Measurements from ENCODE around the gene CNBD2.
"Not testable (repeated sequence)": the region's sequence is repeated elsewhere in the genome, so short reads cannot be mapped to it uniquely, and the experiment has no call there.

Gene CNBD2

DNA sequence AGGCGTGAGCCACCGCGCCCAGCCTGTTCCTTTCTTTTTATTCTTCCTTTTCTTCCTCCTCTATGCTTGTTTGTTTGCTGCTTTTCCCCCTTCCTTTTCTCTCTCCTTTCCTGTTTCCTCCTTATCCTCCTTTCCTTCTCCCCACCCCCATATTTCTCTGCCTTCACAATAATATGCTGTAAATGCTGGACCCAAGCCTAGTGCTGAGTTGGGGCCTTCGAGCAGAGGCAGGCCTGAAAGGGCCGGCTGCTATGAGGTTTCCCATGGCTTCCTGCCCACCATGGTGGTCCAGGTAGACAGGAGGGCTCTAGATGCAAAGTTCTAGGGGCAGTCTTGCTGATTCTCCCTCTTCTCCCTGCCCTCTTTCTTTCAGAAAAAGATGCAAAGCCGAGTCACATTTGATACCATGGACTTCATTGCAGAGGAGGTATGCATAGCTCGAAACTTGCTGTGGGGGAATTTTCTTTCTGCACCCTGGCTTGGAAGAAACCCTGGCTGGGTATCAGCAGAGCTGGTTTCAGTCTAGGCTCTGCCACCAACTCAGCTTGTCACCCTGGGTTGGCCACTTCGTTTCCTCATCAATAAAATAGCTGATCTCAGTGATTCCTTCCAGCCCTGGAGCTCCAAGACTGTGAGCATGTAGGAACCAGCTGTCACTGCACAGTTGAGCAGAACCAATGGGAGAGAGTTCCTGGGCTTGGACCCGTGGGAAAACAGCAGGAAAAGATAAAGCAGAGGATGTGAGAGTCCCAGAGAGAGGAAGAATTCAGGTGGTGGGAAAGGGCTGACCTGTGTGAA, 7.4 kb downstream of the CNBD2 start:
- DNase-seq = no peak

DNA sequence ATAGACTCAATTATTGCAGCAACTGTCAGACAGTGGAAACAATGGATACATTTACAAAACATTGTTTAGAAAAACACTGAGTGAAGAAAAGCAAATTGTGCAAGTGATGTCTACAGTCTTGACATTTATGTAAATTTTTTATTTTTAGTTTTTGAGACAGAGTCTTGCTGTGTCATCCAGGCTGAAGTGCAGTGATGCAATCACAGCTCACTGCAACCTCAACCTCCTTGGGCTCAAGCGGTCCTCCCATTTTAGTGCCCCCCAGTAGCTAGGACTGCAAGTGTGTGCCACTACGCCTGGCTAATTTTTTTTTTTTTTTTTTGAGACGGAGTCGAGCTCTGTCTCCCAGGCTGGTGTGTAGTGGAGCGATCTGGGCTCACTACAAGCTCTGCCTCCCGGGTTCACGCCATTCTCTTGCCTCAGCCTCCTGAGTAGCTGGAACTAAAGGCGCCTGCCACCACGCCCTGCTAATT, 9.7 kb downstream of the CNBD2 start:
- no peak for DNase-seq

DNA sequence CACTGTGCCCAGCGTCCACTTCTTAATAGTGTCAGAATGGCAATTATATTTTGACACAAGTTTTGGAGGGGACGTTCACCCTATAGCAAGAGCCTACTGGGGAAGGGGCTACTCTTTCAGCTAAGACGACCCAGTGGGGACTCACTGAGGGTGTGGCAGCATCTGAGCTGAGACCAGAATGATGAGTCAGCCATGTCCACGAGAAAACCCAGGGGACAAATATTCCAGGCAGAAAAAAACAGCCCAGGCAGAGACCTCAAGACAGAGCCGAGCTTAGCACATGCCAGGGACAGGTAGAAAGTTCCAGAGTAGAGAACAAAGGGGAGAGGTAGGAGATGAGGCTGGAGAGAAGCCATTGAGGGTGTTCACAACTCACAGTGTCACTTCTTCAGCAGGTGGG, 11.2 kb downstream of the CNBD2 start:
- no peak for DNase-seq

DNA sequence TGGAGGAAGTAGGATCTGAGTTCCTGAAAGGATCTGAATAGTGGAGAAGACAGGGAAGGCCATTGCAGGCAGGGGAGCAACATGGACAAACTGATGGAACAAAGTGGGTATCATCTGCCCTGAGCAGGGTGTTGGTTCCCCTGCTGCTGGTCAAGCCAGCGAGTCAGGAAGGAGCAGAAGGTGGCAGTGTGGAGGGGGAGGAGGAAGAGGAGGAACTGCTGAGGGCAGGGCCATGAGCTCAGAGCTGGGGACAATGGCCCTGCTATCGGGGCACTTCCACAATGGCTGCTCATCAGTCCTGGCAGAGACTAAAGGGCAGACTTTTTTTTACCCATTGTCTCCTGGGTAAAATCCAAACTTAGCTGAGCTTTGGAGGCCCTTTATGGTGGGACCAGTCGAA, 13.6 kb downstream of the CNBD2 start:
- no peak for DNase-seq

DNA sequence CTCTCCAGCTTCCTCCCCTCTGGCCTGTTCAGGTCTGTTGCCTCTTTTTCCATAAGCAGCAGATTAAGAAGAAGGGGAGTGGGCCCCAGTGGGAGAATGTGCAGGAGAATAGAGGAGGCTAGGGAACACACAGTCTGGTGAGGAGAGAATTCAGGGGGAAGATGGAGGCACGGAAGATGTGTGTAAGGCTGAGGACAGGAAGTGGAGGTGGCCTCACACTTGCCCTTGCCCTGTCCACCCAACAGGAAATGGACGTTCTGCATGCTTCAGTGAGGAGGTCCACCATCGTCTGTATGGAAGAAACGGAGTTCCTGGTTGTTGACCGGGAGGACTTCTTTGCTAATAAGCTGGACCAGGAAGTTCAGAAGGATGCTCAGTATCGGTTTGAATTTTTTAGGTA, 16.0 kb downstream of the CNBD2 start:
- no peak for DNase-seq

DNA sequence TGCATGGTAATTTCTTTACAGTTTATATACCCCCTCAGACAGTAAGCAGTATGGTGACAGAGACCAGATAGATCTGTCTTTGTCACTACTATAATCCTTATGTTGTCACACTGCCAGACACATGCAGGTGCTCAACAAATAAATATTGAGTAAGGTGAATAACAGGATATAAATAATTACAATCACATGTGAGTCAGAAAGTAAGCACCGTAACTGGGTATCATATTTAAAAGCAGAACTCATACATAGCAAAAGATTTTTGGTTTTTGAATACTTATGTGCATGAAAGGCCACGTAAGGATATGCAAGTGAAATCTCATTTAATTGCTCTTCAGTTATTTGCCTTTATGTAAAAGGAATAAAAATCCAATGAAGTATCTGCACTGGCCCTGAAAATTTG, 17.4 kb downstream of the CNBD2 start:
- no peak for DNase-seq

DNA sequence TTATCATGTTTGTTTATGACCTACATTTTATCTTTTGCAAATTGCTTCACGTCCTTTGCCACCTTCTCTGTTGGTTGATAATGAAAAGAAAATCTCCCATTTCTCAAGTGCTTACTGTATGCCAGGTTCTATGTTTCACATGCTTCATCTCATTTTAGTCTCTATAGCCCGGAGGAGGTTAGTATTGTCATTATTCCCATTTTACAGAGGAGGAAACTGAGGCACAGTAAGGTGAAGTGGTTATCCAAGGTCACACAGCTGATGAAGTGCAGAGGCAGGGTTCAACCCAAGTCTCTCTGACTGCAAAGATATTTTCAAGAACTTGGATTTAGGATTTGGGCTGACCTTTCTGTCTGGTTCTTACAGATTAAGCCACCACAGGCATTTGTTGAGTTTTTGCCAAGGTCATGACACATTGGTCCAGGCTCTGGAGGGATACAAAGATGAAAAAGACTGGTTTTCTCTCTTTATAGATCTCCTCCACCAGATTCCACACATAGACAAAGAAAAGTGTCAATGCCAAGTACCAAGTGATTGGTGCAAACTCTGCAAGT, 20.6 kb downstream of the CNBD2 start:
- no peak for DNase-seq

DNA sequence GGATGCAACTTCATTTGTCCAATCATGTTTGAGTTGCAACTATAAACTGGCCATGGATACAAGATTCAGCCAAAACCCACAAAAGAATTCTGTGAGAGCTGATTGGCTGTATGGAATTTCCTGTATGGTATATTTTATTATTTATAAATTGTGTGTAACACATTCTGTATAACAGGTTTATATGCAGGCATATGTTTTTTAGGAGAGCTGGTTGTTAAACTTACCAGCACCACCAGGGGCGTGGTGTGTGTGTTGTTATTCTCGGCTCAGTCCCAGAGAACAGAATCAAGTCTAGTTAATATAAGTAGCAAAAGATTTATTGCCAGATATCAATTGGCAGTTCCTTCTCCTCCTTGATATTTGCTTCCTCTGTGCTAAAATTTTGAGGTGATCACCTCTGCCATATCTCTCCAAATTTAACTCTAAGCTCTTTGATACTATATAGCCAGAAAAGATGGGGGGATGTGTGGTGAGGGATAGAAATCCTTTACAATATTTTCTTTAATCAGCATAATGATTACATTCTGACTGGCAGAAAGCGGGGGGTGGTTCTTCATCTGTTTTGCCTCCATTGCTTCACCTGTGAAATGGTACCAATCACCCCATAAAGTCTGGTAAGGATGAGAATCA, 22.9 kb downstream of the CNBD2 start:
- no peak for DNase-seq

DNA sequence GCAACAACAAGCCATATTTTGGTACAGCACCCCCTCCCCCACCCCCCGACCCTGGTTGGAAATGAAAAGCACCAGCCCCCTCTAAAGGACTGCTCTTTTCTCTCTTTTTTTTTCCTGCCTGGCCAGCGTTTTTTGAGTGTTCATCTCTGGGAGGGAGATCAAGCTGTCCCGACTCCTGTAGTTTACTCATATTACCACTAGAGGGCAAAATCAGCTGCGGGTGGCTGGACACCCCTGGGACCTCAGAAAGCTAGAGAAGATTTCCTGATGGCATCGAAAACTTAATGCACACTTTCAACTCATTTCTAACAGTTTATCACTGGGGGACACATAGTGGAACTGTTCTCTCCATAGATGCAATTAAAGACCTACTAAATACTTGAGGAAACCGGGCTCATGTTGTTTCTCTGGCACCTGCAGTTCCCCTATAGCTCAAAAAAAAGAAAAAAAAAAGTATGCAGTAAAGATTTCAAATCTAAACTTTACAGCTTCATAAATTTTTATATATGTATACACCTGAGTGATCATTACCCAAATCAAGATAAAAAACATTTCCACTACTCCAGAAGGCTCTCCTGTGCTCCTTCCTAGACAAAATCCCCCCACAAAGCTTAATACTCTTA, 24.4 kb downstream of the CNBD2 start:
- peak in 8 of 14 donors; percentile 2 to 18 (median 10) for DNase-seq

DNA sequence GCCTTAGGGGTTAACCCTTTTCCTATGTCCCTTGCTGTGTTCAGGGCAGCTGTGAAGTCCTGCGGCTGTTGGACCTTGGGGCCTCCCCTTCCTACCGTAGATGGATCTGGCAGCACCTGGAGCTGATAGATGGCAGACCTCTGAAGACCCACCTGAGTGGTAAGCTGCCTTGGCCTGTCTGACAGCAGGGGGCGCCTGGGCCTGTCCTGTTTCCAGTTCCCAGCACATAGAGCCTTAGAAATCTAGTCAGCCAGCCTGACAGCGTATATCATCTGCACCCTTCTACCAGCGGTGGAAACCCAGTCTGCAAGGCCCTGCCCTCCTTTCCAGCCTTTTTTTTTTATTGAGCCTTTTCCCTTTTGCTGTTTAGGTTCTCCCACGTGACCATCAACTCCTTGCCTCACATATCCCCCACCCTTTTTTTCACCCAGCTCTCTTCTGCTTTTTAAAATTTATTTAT, 26.6 kb downstream of the CNBD2 start:
- peak in 12 of 14 donors; percentile 12 to 67 (median 36) for DNase-seq

DNA sequence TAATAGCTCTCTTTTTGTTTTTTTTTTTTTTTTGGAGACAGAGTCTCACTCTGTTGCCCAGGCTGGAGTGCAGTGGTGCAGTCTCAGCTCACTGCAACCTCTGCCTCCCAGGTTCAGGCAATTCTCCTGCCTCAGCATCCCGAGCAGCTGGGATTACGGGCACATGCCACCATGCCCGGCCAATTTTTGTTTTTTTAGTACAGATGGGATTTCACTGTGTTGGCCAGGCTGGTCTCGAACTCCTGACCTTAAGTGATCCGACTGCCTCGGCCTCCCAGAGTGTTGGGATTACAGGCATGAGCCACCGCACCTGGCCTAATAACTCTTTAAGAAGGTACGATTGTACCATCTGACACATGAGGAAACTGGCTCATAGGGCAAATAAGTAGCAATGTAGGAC, 28.1 kb downstream of the CNBD2 start:
- DNase-seq = not testable (repeated sequence)

DNA sequence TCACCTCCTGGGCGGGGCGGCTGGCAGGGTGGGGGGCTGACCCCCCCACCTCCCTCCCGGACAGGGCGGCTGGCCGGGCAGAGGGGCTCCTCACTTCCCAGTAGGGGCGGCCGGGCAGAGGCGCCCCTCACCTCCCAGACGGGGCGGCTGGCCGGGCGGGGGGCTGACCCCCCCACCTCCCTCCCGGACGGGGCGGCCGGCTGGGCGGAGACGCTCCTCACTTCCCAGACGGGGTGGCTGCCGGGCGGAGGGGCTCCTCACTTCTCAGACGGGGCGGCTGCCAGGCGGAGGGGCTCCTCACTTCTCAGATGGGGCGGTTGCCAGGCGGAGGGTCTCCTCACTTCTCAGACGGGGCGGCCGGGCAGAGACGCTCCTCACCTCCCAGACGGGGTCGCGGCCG, 32.9 kb downstream of the CNBD2 start:
- not testable (repeated sequence) for DNase-seq

DNA sequence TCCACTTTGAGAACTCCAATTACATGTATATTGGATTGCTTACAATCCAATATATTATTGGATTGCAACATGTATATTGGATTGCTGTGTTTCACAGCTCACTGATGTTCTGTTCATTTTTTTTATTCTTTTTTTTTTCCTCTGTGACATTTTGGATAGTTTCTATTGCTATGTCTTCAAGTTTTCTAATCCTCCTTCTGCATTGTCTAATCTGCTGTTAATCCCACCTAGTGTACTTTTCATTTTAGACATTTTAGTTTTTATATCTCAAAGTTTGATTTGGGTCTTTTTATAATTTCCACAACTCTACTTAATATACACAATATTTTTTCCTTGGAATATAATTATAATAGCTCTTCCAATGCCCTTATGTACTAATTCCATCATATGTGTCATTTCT, 34.5 kb downstream of the CNBD2 start:
- DNase-seq = no peak

DNA sequence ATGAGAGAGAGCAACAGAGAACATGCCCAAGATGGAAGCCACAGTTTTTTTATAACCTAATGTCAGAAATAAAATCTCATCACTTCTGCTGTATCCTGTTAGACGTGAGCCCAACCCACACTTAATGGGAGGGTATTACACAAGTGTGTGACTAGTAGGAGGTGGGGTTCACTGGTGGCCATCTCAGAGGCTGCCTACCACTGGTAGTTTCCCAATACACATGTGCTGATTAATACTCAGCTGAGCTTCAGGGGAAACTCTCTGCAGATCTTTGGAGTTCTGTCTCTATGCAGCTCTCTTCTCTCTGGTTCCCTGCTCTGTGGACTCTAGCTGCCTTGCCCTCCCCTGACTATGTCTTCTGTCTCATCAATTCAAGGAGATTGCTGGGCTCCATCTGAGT, 35.7 kb downstream of the CNBD2 start:
- no peak for DNase-seq

DNA sequence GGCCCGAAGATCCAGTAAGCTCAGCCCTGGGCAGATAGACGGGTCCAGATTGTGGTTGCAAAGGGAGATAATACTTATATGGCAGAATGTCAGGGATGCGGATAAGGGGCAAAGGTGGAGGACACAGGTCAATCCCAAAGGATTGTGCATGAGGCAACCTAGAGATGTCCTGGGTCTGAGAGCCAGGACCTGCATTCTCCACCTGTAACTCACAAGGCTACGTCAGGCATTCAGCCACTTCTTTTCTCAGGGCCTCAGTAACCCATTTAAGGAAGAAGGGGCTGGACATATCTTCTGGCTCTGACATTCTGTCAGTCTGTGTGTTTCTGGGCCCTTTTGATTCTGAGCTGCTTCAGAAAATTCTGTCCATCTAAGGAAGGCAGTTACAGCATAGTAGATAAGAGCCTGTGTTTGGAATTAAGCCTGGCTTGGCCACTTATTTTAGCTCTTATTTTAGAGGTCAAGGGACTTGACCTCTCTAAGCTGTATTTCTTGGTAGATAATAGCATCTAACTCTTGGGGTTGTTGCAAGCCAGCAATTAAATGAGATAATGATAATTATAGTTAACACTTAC, 40.2 kb downstream of the CNBD2 start:
- no peak for DNase-seq

DNA sequence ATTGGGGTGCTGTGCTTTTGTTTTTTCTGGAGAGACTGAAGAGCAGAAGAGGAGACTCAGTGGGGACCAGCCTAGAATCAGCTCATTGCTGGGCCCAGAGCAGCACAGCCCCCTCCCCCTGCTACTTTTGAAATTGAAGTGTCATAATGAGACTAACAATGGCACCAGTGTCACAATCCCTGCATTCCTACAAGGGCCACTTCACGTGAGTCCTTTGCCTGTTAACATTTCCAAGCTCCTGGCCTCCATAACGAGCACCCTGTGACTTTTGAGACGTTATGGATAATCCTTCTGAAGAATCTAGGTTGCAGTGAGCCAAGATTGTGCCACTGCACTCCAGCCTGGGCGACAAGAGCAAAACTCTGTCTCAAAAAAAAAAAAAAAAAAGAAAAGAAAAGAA, 41.7 kb downstream of the CNBD2 start:
- DNase-seq = no peak

DNA sequence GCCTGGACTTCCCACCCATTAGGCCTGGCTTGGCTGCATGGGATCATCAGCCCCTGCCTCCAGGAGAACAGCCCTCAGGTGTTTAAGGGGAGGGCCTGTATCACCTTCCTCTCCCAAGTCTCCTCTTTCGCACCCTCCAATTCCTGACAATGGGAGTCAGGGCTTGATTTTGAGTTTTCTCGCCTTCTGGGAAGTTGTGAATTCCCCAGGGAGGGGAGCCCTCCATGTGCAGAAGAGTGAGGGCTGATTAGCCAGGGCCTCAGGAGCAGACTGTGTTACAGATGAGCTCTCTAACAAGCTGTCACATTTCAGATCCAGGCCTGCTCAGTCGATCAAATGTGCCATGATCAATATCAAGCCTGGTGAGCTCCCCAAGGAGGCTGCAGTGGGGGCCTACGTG, 42.4 kb downstream of the CNBD2 start:
- DNase-seq = no peak

DNA sequence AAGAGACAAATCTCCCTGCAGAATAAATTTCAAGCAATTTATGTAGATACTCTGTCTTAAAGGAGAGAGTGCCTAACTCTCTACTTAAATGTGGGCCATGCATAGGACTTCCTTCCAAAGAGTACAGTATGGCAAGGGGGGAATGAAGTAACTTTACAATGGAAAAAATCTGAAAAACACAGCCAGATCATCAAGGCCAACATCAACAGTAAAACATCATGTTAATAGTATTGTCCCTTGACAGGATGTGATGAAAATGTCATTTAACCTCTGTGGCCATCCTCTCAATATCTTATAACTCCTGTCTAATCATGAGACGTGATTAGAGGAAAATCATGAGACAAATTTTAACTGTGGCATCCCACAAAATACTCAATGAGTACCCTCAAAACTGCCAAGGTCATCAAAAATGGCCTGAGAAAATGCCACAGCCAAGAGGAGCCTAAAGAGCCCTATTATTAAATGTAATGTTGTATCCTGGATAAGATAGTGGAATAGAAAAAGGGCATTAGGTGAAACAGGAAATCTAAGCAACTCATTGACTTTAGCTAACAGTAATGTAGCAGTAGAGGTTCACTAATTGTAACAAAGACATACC, 47.5 kb downstream of the CNBD2 start:
- no peak for DNase-seq

DNA sequence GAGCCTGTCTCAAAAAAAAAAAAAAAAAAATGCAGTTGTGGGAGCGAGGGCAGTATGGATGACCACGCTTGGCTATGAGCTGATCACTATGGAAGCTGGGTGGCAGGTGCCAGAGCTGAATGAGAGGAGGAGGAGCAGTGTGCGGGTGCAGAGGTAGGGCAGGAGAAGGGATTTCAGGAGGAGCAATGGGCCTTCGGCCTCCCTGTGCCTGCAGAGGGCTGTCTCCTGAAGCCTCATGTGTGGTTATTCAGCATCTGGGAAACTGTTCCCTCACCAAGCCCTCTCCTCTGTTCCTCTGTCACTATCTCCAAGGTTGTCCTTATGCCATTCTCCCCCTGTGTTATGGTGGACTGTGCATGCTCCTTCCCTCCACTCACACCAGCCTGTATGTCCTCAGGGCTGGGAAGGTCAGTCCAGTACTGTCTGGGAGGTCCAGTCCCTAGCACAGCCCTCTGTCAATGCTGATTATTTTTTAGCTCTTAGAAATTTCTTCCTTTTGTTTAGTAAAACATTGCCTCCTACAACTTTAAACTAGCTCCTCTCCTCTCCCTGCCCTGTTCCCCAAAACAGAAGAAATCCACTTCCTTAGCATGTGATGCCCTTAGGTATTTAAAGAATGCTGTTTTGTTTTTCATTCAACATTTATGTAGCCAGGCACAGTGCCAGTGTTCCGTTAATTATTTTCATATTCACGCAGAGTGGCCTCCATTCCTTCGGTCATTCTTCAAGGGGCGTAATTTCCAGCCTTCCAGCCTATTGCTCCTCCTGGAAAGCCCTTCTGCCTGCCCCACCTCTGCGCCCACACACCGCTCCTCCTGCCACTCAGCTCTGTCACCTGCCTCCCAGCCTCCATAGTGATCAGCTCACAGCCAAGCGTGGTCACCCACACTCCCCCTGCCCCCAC, 48.9 kb downstream of the CNBD2 start:
- no peak for DNase-seq

DNA sequence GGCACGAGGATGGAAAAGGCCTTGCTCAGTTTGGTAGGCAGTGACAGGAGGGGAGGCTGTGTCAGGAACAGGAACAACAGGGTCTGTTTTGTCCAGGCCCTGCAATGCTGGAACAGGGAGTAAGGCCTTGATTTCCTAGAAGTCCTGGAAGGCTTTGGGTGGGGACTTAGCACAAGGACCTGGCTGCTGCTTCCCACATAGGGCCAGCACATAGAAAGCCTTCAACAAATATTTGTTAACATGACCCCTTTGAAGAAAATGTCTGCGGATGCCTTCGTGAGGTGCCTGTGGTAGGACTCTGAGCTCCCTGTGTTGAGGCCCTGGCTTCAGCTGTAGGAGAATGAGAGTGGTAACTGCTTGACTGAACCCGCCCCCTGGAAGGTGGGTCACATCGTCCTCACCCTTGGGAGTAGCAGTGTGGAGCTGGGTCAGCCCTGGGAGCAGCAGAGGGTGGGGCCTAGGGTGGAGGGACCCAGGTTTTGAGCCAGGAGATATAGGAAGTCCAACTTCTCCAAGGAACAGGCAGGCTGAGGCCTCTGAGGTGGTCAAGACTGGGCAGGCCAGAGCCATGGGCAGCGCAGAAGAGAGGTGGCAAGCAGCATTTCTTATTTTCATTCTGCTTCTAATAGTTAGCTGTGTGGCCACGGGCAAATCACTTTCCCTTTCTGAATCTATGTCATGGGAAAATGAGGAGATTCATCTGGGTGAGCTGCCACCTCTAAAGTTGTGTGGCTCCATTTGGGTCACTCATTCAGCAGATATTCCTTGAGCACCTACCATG, 50.0 kb downstream of the CNBD2 start:
- no peak for DNase-seq

DNA sequence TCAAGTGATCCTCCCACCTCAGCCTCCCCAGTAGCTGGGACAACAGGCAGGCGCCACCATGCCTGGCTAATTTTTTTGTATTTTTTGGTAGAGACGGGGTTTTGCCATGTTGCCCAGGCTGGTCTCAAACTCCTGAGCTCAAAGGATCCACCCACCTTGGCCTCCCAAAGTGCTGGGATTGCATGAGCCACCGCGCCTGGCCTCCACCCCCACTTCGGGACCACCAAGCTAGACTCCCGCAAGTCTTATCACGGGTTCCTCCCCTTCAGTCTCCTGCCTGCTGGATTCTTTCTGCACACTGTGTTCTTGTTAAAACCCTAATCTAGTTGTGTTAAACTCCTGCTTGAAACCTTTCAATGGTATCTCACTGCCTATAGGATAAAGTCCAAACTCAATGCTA, 57.7 kb downstream of the CNBD2 start:
- not testable (repeated sequence) for DNase-seq
